Endothelial cell of umbilical vein (primary cell): Measurements from ENCODE around the gene CCDC30. TPM values are rescaled to one million over a fixed set of nuclear protein-coding genes. Genes with fewer than 3 reads are reported as not detected.

Experiments
- BruUV-seq: library from RNA; stranded (reverse); fragments of 400-500 nt; replicated peaks from 2 replicates; lab custom pipeline; 2021; lab: Mats Ljungman, UMichigan
- CTCF ChIA-PET: fragments of 300-600, 350-600 bp; sonication (Branson Sonifier 250); formaldehyde crosslinking; loops from one replicate; lab custom pipeline; 2021; ENCODE audit warnings: antibody characterized with exemption, inconsistent platforms; lab: Charles Lee
- POLR2A ChIA-PET: fragments of 300-600, 350-600 bp; sonication (Branson Sonifier 250); formaldehyde crosslinking; loops from one replicate; lab custom pipeline; 2021; ENCODE audit warnings: antibody characterized with exemption, inconsistent platforms; lab: Charles Lee
- DNase-seq: peaks from one replicate; pipeline ENCODE4 v3.0.0-alpha.2; 2011; ENCODE audit warnings: low read depth, low spot score
- FAIRE-seq: peaks from 2 replicates; lab custom pipeline; 2011; peaks lifted over from hg19 to GRCh38; lab: Jason Lieb, UNC
- H2AFZ ChIP-seq: 2 replicates; pipeline ENCODE4 v1.6.0; 2012; ENCODE audit warnings: low read depth, low read length, control low read depth, inconsistent platforms
- H3K27ac ChIP-seq: 2 replicates; pipeline ENCODE4 v1.5.1; 2011; ENCODE audit warnings: low read depth, mild to moderate bottlenecking, control low read depth, low read length, moderate library complexity; ENCODE audit not compliant: insufficient read depth
- H3K27me3 ChIP-seq, 2 experiments: 2 replicates each; pipeline versions ENCODE4 v1.6.0 to v1.6.1; 2011; ENCODE audit warnings: low read length in 2 of 2, mixed read lengths in 1 of 2; ENCODE audit not compliant: control insufficient read depth in 2 of 2, insufficient read depth in 2 of 2
- H3K36me3 ChIP-seq, 2 experiments: 2 replicates in 1 of 2; 3 replicates in 1 of 2; pipeline ENCODE4 v1.5.1; 2011; ENCODE audit warnings: low read length in 2 of 2, mild to moderate bottlenecking in 1 of 2, moderate library complexity in 1 of 2; ENCODE audit not compliant: control insufficient read depth in 2 of 2, insufficient read depth in 2 of 2; ENCODE audit errors: extremely low read depth in 1 of 2
- H3K4me1 ChIP-seq: 3 replicates; pipeline ENCODE4 v1.5.1; 2011; ENCODE audit warnings: mild to moderate bottlenecking, low read length; ENCODE audit not compliant: control insufficient read depth, insufficient read depth; ENCODE audit errors: extremely low read depth
- H3K4me2 ChIP-seq: 2 replicates; pipeline ENCODE4 v1.6.1; 2011; ENCODE audit warnings: low read length, control low read depth, mixed read lengths; ENCODE audit not compliant: insufficient read depth
- H3K4me3 ChIP-seq, 3 experiments: fragments of 200-600 bp in 1 of 3; sonication (generic), shearing (Covaris generic) in 1 of 3; replicated peaks in 1 of 3; 2 replicates each; pipeline ENCODE4 v1.5.1; 2011 to 2016; ENCODE audit warnings: control low read depth in 3 of 3, low read length in 3 of 3, mild to moderate bottlenecking in 2 of 3, inconsistent platforms in 1 of 3, low read depth in 1 of 3, moderate library complexity in 1 of 3; ENCODE audit not compliant: insufficient read depth in 1 of 3
- H3K79me2 ChIP-seq: 2 replicates; pipeline ENCODE4 v1.6.0; 2012; ENCODE audit warnings: low read length, inconsistent platforms; ENCODE audit not compliant: control insufficient read depth, insufficient read depth
- H3K9ac ChIP-seq: replicated peaks from 2 replicates; pipeline ENCODE3; 2011; ENCODE audit warnings: low read length, control low read depth; ENCODE audit not compliant: insufficient read depth; ENCODE audit errors: extremely low read depth
- H3K9me1 ChIP-seq: replicated peaks from 3 replicates; pipeline ENCODE4 v1.6.0; 2011; ENCODE audit warnings: mild to moderate bottlenecking, low read length; ENCODE audit not compliant: control insufficient read depth, insufficient read depth; ENCODE audit errors: extremely low read depth
- H3K9me3 ChIP-seq: replicated peaks from 2 replicates; pipeline ENCODE4 v1.5.1; 2012; ENCODE audit warnings: low read length, inconsistent platforms; ENCODE audit not compliant: control insufficient read depth, insufficient read depth
- H4K20me1 ChIP-seq: replicated peaks from 2 replicates; pipeline ENCODE3; 2011; ENCODE audit warnings: mild to moderate bottlenecking, low read length; ENCODE audit not compliant: control insufficient read depth, insufficient read depth; ENCODE audit errors: extremely low read depth
- EZH2 ChIP-seq: IDR thresholded peaks from 2 replicates; pipeline ENCODE4 v1.6.1; 2012; ENCODE audit warnings: borderline replicate concordance, low read depth, mild to moderate bottlenecking, moderate library complexity, low read length, inconsistent platforms; ENCODE audit not compliant: severe bottlenecking
- FOS ChIP-seq: IDR thresholded peaks from 2 replicates; pipeline ENCODE4 v1.6.1; 2011; ENCODE audit warnings: mild to moderate bottlenecking, low read length, moderate library complexity, borderline replicate concordance; ENCODE audit not compliant: insufficient read depth
- GATA2 ChIP-seq: IDR thresholded peaks from 2 replicates; pipeline ENCODE4 v1.7.0; 2011; ENCODE audit warnings: low read depth, mild to moderate bottlenecking, moderate library complexity, mixed read lengths, low read length; ENCODE audit not compliant: insufficient read length, insufficient read depth
- JUN ChIP-seq: IDR thresholded peaks from 2 replicates; pipeline ENCODE4 v1.6.1; 2011; ENCODE audit warnings: borderline replicate concordance, low read depth; ENCODE audit not compliant: insufficient read length, insufficient read depth
- dilution Hi-C: fragments of 300-500 bp; cut with MboI; formaldehyde crosslinking; loops from one replicate; pipeline ENCODE4 v1.15.0; 2019; ENCODE audit warnings: low sequenced_read_pairs; ENCODE audit not compliant: extremely low pct_ligation_motif_present
- intact Hi-C: fragments of 100-400 bp; cut with micrococcal nuclease; formaldehyde crosslinking; loops from one replicate; pipeline ENCODE4 v1.10.0; 2022
- polyA plus RNA-seq, 4 experiments: library from polyadenylated mRNA; depleted of rRNA in 3 of 4; stranded (reverse) in 3 of 4; unstranded in 1 of 4; fragments of >200 nt; gene quantifications; 2 replicates each; pipeline versions ENCODE4 v1.2.1 to v1.2.3, GENCODE V29; 2011 to 2012; ENCODE audit warnings: missing spikeins in 1 of 4
- total RNA-seq: library from RNA; stranded (reverse); gene quantifications from 2 replicates; pipeline ENCODE4 v1.2.3, GENCODE V29; 2021
- TF ChIP-seq, protein P1 (sequence below), 2 donors: IDR thresholded peaks; 1 replicate in 1 of 2; 2 replicates in 1 of 2; pipeline ENCODE4 v1.5.1; 2011; ENCODE audit warnings: low read length in 2 of 2, mild to moderate bottlenecking in 2 of 2, moderate library complexity in 2 of 2, control low read depth in 1 of 2, inconsistent platforms in 1 of 2, low read depth in 1 of 2; ENCODE audit not compliant: insufficient read depth in 1 of 2; ENCODE audit errors: extremely low read depth in 1 of 2

The CCDC30 gene
- total and polyA plus RNA-seq, 2 donors (not counting 3 experiments of a cell fraction or from before 2014, with no cell fraction given), result 0.19 to 2.9 TPM

GRCh38 chr1:42680921-42681683 lies 218.0 kb downstream of the CCDC30 start:
- no TSS peak for BruUV-seq
- peak overlapping the region; percentile 72 for H3K27ac ChIP-seq
- peaks cover 33% of the 10 kb centered on the region for H3K4me1 ChIP-seq
- ChIA-PET CTCF (interaction anchor here (0.9 kb wide), 2 partner anchors 12 to 534 kb away, joined by 3 read pairs; no protein-coding TSS in a partner anchor), POLR2A (no interaction called here)
- TF ChIP-seq EZH2 (no peak), FOS (no peak), GATA2 (no peak), JUN (no peak)
- TF ChIP-seq, protein P1, sequence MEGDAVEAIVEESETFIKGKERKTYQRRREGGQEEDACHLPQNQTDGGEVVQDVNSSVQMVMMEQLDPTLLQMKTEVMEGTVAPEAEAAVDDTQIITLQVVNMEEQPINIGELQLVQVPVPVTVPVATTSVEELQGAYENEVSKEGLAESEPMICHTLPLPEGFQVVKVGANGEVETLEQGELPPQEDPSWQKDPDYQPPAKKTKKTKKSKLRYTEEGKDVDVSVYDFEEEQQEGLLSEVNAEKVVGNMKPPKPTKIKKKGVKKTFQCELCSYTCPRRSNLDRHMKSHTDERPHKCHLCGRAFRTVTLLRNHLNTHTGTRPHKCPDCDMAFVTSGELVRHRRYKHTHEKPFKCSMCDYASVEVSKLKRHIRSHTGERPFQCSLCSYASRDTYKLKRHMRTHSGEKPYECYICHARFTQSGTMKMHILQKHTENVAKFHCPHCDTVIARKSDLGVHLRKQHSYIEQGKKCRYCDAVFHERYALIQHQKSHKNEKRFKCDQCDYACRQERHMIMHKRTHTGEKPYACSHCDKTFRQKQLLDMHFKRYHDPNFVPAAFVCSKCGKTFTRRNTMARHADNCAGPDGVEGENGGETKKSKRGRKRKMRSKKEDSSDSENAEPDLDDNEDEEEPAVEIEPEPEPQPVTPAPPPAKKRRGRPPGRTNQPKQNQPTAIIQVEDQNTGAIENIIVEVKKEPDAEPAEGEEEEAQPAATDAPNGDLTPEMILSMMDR (IDR thresholded peaks at IDR 0.05; ENCODE audit: extremely low read depth in 1 of 2, insufficient read depth in 1 of 2, low read depth in 1 of 2, low read length in 2 of 2), result no peak
- peaks cover 14% of the 10 kb centered on the region for H4K20me1 ChIP-seq
- FAIRE-seq, result no peak
- dilution Hi-C loops, result no loop called here
- H3K4me3 ChIP-seq, result peak overlapping the region; percentile 71 to 85 (median 76)
- H2AFZ ChIP-seq, result peak overlapping the region; percentile 98
- peak overlapping the region; percentile 90 for H3K9ac ChIP-seq
- H3K9me1 ChIP-seq, result no peaks in the 10 kb centered on the region
- peaks cover 45% of the 10 kb centered on the region for H3K79me2 ChIP-seq
- no peaks in the 10 kb centered on the region for H3K27me3 ChIP-seq
- no peaks in the 10 kb centered on the region for H3K9me3 ChIP-seq
- intact Hi-C loops, result loop anchor here (10.0 kb wide), 1 partner anchor 346 kb away; the partner anchor contains the start of gene FOXJ3
- peak; percentile 58 for DNase-seq
- no peaks in the 10 kb centered on the region for H3K36me3 ChIP-seq
- peak overlapping the region; percentile 97 for H3K4me2 ChIP-seq
